Smooth muscle cell (in vitro differentiated cells): ENCODE results near the gene NPFFR2. TPM values are rescaled to one million over a fixed set of nuclear protein-coding genes. Genes with fewer than 3 reads are reported as not detected.
A peak's percentile ranks its signal among the peaks of the same experiment; 100 is the strongest.

ENCODE experiments used
- DNase-seq: peaks from one replicate; lab custom pipeline; 2025; ENCODE audit not compliant: unreplicated experiment; lab: John Stamatoyannopoulos, UW
- H2AFZ ChIP-seq: fragments of 200-600 bp; sonication (generic); 2 replicates; pipeline ENCODE4 v1.6.0; 2016; ENCODE audit warnings: antibody characterized with exemption, low read depth, mild to moderate bottlenecking
- H3F3A ChIP-seq: fragments of 200-600 bp; sonication (generic); 2 replicates; pipeline ENCODE4 v1.6.0; 2017; ENCODE audit warnings: antibody characterized with exemption, low read depth
- H3K27ac ChIP-seq: fragments of 200-600 bp; sonication (generic); 2 replicates; pipeline ENCODE4 v1.5.1; 2016; ENCODE audit warnings: low read depth, mild to moderate bottlenecking
- H3K27me3 ChIP-seq: fragments of 200-600 bp; sonication (generic); 2 replicates; pipeline ENCODE4 v1.6.1; 2016; ENCODE audit warnings: low read depth, mild to moderate bottlenecking
- H3K36me3 ChIP-seq: fragments of 200-600 bp; sonication (generic); 2 replicates; pipeline ENCODE4 v1.5.1; 2016; ENCODE audit warnings: low read depth
- H3K4me1 ChIP-seq: fragments of 200-600 bp; sonication (generic); 2 replicates; pipeline ENCODE4 v1.5.1; 2016; ENCODE audit warnings: low read depth
- H3K4me2 ChIP-seq: fragments of 200-600 bp; sonication (generic); 2 replicates; pipeline ENCODE4 v1.6.0; 2016; ENCODE audit warnings: mild to moderate bottlenecking
- H3K4me3 ChIP-seq: fragments of 200-600 bp; sonication (generic); 2 replicates; pipeline ENCODE4 v1.5.1; 2016; ENCODE audit warnings: mild to moderate bottlenecking
- H3K79me2 ChIP-seq: fragments of 200-600 bp; sonication (generic); 2 replicates; pipeline ENCODE4 v1.6.0; 2016; ENCODE audit warnings: low read depth, mild to moderate bottlenecking
- H3K9ac ChIP-seq: fragments of 200-600 bp; sonication (generic); 2 replicates; pipeline ENCODE4 v1.6.0; 2016; ENCODE audit warnings: low read depth
- H3K9me3 ChIP-seq: fragments of 200-600 bp; sonication (generic); replicated peaks from 2 replicates; pipeline ENCODE4 v1.5.1; 2016; ENCODE audit warnings: low read depth
- H4K20me1 ChIP-seq: fragments of 200-600 bp; sonication (generic); 2 replicates; pipeline ENCODE4 v1.6.0; 2016; ENCODE audit warnings: low read depth
- CTCF ChIP-seq: fragments of 200-600 bp; sonication (generic); IDR thresholded peaks from 2 replicates; pipeline ENCODE4 v1.5.1; 2017; ENCODE audit warnings: borderline replicate concordance, mild to moderate bottlenecking, antibody characterized with exemption; ENCODE audit not compliant: insufficient read depth, poor library complexity, severe bottlenecking
- WGBS: methylation state at CpG from one replicate; pipeline ENCODE4 v1.1.7; 2016; ENCODE audit warnings: low lambda C conversion rate; 5-methylcytosine and 5-hydroxymethylcytosine counted together
- polyA plus RNA-seq: library from polyadenylated mRNA; unstranded; fragments of >200 nt; fragmentation: Nextera tagmentation; extraction: Ambion mirVana; gene quantifications from 2 replicates; pipeline ENCODE4 v1.2.1, GENCODE V29; 2016
- total RNA-seq: library from RNA; depleted of rRNA; stranded (reverse); fragments of >200 nt; gene quantifications from 2 replicates; pipeline ENCODE4 v1.2.3, GENCODE V29; 2014

NPFFR2 gene
- total RNA-seq, result not detected in 2 replicates
- polyA plus RNA-seq, result 0.34 TPM in 1 of 2 replicates, not detected in the other

- DNase-seq, result peak; percentile 1
These were observed at the start of gene NPFFR2 for GRCh38 chr4:72031868-72032608. NPFFR2 (plus strand) TSS chr4:72032000; CDS start chr4:72128592, 96,592 bp downstream.

GRCh38 chr4:71992571-71993312, 39.1 kb upstream of the NPFFR2 start:
- Histone ChIP-seq H3K9ac (no peak overlapping the region), H2AFZ (no peak overlapping the region), H4K20me1 (no peaks in the 10 kb centered on the region), H3K27ac (peak overlapping the region; percentile 32), H3K79me2 (no peaks in the 10 kb centered on the region), H3K9me3 (no peaks in the 10 kb centered on the region), H3K4me3 (no peak overlapping the region), H3K36me3 (no peaks in the 10 kb centered on the region), H3F3A (no peaks in the 10 kb centered on the region), H3K4me1 (no peaks in the 10 kb centered on the region), H3K27me3 (no peaks in the 10 kb centered on the region), H3K4me2 (peak overlapping the region; percentile 36)
- 52% methylated on average over 2 of the region's 2 CpGs for WGBS
- DNase-seq, result no peak
- TF ChIP-seq CTCF, result no peak

More at GRCh38 chr4:72031868-72032608, at the start of gene NPFFR2:
- no peaks in the 10 kb centered on the region for H3K79me2 ChIP-seq
- H3F3A ChIP-seq, result no peaks in the 10 kb centered on the region
- no peak within 1 kb of the TSS for H3K9ac ChIP-seq
- H3K36me3 ChIP-seq, result no peaks in the 10 kb centered on the region
- peaks cover 7% of the 10 kb centered on the region for H3K4me1 ChIP-seq
- no peaks in the 10 kb centered on the region for H3K9me3 ChIP-seq
- peak within 1 kb of the TSS; percentile 55 for H3K4me3 ChIP-seq
- no peak within 1 kb of the TSS for H3K27ac ChIP-seq
- H4K20me1 ChIP-seq, result no peaks in the 10 kb centered on the region
- 4% methylated on average over 36 of the region's 36 CpGs for WGBS
- no peak for TF ChIP-seq CTCF
- H3K27me3 ChIP-seq, result peaks cover 21% of the 10 kb centered on the region
- H2AFZ ChIP-seq, result peak within 1 kb of the TSS; percentile 93
- H3K4me2 ChIP-seq, result peak within 1 kb of the TSS; percentile 91

GRCh38 chr4:71994559-71994958, 37.2 kb upstream of the NPFFR2 start:
- Histone ChIP-seq H2AFZ (no peak overlapping the region), H3F3A (no peaks in the 10 kb centered on the region), H3K27me3 (no peaks in the 10 kb centered on the region), H4K20me1 (no peaks in the 10 kb centered on the region), H3K27ac (no peak overlapping the region), H3K4me1 (no peaks in the 10 kb centered on the region), H3K9me3 (no peaks in the 10 kb centered on the region), H3K79me2 (no peaks in the 10 kb centered on the region), H3K9ac (no peak overlapping the region), H3K36me3 (no peaks in the 10 kb centered on the region), H3K4me3 (no peak overlapping the region), H3K4me2 (no peak overlapping the region)
- no peak for TF ChIP-seq CTCF
- 86% methylated on average over 1 of the region's 1 CpG for WGBS
- DNase-seq, result no peak
